Stomach smooth muscle (tissue), 2 donors: ENCODE results near the gene ABHD12.

Experiments used
- H3K27ac ChIP-seq: one replicate; pipeline ENCODE4 v1.7.0; 2013; ENCODE audit warnings: mild to moderate bottlenecking, low read length, inconsistent platforms
- H3K27me3 ChIP-seq, 2 donors: one replicate each; pipeline ENCODE4 v1.7.0; 2013; ENCODE audit warnings: low read length in 2 of 2; ENCODE audit not compliant: insufficient read depth in 2 of 2, control insufficient read depth in 1 of 2
- H3K36me3 ChIP-seq, 2 donors: one replicate each; pipeline ENCODE4 v1.7.0; 2013; ENCODE audit warnings: low read length in 2 of 2; ENCODE audit not compliant: control insufficient read depth in 2 of 2, insufficient read depth in 2 of 2
- H3K4me1 ChIP-seq: one replicate; pipeline ENCODE4 v1.7.0; 2013; ENCODE audit warnings: low read length; ENCODE audit not compliant: control insufficient read depth, insufficient read depth
- H3K4me3 ChIP-seq, 2 donors: one replicate each; pipeline ENCODE4 v1.7.0; 2013; ENCODE audit warnings: low read length in 2 of 2
- H3K9ac ChIP-seq, 2 donors: one replicate each; pipeline ENCODE4 v1.7.0; 2013; ENCODE audit warnings: low read length in 2 of 2, mild to moderate bottlenecking in 1 of 2
- H3K9me3 ChIP-seq, 2 donors: one replicate each; pipeline ENCODE4 v1.7.0; 2013; ENCODE audit warnings: low read length in 2 of 2; ENCODE audit not compliant: control insufficient read depth in 2 of 2
- donor health status: healthy.
- donor health status: Pancreatic carcinoma.

ABHD12 gene

GRCh38 chr20:25280574-25281535 is 109.8 kb downstream of the ABHD12 start:
- H3K4me3 ChIP-seq = no peak overlapping the region
- peaks cover 12% of the 10 kb centered on the region for H3K4me1 ChIP-seq
- H3K9ac ChIP-seq = peak overlapping the region in 1 of 2 donors; percentile 15
- no peaks in the 10 kb centered on the region for H3K9me3 ChIP-seq
- peak overlapping the region; percentile 67 for H3K27ac ChIP-seq
- peaks cover 58 to 79% of the 10 kb centered on the region in 2 donors for H3K36me3 ChIP-seq
- H3K27me3 ChIP-seq = no peaks in the 10 kb centered on the region

GRCh38 chr20:25280051-25280573 is 110.5 kb downstream of the ABHD12 start:
- Histone ChIP-seq H3K36me3 (peaks cover 57 to 75% of the 10 kb centered on the region in 2 donors), H3K4me1 (peaks cover 12% of the 10 kb centered on the region)

GRCh38 chr20:25279403-25279802 is 111.2 kb downstream of the ABHD12 start:
- no peaks in the 10 kb centered on the region for H3K27me3 ChIP-seq
- no peak overlapping the region for H3K4me3 ChIP-seq
- H3K9ac ChIP-seq = no peak overlapping the region
- H3K9me3 ChIP-seq = no peaks in the 10 kb centered on the region
- H3K36me3 ChIP-seq = peaks cover 62 to 78% of the 10 kb centered on the region in 2 donors
- H3K4me1 ChIP-seq = peaks cover 12% of the 10 kb centered on the region
- H3K27ac ChIP-seq = peak overlapping the region; percentile 67

More at GRCh38 chr20:25280051-25280573, 110.5 kb downstream of the ABHD12 start:
- H3K9ac ChIP-seq = peak overlapping the region; percentile 13 to 15
- no peaks in the 10 kb centered on the region for H3K9me3 ChIP-seq
- H3K27me3 ChIP-seq = no peaks in the 10 kb centered on the region
- no peak overlapping the region for H3K4me3 ChIP-seq
- H3K27ac ChIP-seq = peak overlapping the region; percentile 67

GRCh38 chr20:25278636-25279361 is 111.8 kb downstream of the ABHD12 start:
- peaks cover 17% of the 10 kb centered on the region for H3K4me1 ChIP-seq
- H3K36me3 ChIP-seq = peaks cover 58 to 77% of the 10 kb centered on the region in 2 donors
- H3K27me3 ChIP-seq = no peaks in the 10 kb centered on the region
- no peaks in the 10 kb centered on the region for H3K9me3 ChIP-seq
- no peak overlapping the region for H3K27ac ChIP-seq
- no peak overlapping the region for H3K4me3 ChIP-seq
- H3K9ac ChIP-seq = no peak overlapping the region

GRCh38 chr20:25277941-25278521 is 112.6 kb downstream of the ABHD12 start:
- Histone ChIP-seq H3K27ac (peak overlapping the region; percentile 31), H3K27me3 (no peaks in the 10 kb centered on the region), H3K36me3 (peaks cover 50 to 71% of the 10 kb centered on the region in 2 donors), H3K9me3 (no peaks in the 10 kb centered on the region), H3K9ac (no peak overlapping the region), H3K4me3 (no peak overlapping the region), H3K4me1 (peaks cover 23% of the 10 kb centered on the region)

DNA sequence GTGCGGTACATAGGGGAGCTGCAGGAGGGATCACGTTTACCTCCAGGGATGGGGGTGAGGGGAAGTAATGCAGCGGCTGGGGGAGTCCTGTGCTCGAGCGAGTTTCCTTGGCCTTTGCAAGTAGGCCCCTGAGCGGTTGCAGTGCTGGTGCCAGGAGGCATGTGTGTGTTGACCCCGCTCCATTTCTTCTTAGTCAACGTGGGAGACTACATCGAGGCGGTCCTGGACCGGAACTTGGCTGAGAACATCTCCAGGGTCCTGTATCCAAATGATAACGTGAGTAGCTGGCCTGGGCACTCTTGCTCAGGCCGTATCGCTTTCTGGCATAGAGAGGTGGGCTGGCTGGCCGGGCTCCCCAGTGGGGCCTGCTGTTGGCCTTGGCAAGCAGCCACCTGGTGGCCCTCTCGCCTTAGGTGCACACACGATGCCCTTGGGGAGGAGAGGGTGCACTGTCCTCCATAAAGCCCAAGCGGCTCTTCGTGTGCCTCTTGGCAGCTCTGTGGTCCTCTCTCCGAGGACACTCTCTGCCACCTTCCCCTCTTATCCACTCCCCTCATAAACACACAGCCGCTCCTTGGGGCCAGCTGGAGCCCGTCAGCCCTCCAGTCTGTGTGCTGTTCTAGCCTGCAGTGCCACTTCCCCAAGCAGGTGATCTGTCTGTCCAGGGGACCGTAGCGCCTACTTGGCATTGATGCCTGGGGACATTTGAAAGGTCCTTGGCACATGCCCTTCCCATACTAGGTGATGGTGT is 113.4 kb downstream of the ABHD12 start:
- Histone ChIP-seq H3K36me3 (peaks cover 46 to 69% of the 10 kb centered on the region in 2 donors), H3K4me1 (peaks cover 31% of the 10 kb centered on the region)

GRCh38 chr20:25276533-25277050 is 114.0 kb downstream of the ABHD12 start:
- H3K4me3 ChIP-seq = no peak overlapping the region
- H3K9me3 ChIP-seq = no peaks in the 10 kb centered on the region
- no peak overlapping the region for H3K9ac ChIP-seq
- H3K27me3 ChIP-seq = no peaks in the 10 kb centered on the region
- H3K4me1 ChIP-seq = peaks cover 31% of the 10 kb centered on the region
- H3K27ac ChIP-seq = peak overlapping the region; percentile 31
- H3K36me3 ChIP-seq = peaks cover 46 to 70% of the 10 kb centered on the region in 2 donors

More for the DNA sequence above, 113.4 kb downstream of the ABHD12 start:
- H3K4me3 ChIP-seq = no peak overlapping the region
- no peaks in the 10 kb centered on the region for H3K9me3 ChIP-seq
- H3K9ac ChIP-seq = no peak overlapping the region
- no peaks in the 10 kb centered on the region for H3K27me3 ChIP-seq
- peak overlapping the region; percentile 31 for H3K27ac ChIP-seq

DNA sequence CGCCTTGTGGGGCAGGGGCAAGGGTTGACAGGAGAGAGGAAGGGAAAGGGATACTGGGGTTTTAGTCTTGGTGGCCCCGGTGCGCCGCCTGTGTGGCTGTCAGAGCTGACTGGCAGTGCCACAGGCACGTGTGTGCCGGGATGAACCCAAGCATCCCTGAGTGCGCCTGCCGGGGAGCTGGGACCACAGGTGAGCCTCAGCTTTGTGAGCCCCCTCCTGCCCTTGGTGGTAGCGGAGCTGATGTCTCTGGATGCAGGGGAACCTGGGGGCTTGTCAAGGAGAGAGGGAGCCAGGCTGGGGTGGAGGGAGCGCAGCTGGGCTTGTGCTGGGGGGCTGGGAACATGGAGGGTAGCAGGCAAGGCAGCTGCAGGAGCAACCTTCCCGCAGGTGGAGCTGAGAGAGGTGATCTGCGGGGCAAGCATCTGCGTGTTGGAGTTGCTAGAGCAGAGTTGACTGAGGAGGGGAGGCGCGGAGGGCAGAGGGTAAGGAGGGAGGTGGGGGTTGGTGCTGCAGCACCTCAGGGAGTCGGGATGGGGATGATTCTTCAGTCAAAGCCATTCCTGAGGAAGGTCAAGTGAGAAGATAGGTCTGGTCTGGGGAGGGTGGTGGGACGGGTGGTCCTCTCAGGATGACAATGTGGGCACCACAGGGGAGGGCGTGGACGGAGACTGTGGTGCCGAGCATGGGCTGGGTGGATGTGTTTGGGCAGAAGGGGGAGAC is 114.7 kb downstream of the ABHD12 start:
- Histone ChIP-seq H3K4me3 (no peak overlapping the region), H3K4me1 (peaks cover 34% of the 10 kb centered on the region), H3K9me3 (no peaks in the 10 kb centered on the region), H3K27ac (no peak overlapping the region), H3K27me3 (no peaks in the 10 kb centered on the region), H3K36me3 (peaks cover 52 to 70% of the 10 kb centered on the region in 2 donors), H3K9ac (no peak overlapping the region)

DNA sequence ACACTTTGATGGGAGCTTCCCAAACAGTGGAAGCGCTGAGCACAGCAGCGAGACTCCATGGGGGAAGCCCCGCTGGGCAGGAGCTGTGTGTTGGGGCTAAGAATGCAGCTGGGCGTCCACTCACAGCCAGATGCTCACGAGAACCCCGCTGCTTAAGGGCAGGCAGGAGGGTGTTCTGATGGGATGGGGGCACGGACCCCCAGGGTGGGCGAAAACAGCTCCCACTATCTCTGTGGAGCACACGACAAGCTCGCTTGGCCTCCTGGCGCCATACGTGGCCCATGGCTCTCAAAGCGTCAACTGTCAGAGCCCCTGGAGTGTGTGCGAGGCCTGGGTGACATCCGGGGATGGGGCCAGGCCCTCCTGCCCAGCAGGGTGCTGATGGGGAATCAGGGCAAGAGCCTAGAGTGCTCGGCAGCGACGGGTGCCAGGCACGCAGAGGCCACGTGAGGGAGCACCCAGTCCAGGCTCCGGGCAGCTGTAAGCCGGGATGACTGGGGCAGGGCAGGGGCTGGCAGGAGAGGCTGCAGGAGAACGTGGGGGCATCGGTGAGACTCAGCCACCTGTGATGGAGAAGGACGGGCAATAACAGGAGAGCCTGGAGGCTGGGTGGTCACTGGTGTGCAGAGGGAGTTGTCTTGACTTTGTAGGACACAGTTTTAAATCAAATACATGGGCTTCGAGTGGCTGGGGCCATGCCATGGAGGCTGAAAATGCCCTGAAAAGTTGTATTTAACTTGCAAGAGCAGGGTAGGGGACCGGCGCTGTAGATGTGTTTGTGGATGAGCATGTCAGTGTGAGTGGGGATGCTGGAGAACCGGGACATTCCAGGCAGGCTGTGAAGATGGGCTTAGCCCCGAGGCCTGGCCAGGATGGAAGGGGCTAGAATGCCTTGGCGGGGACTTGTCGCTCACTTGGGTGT is 115.5 kb downstream of the ABHD12 start:
- H3K4me3 ChIP-seq = no peak overlapping the region
- H3K36me3 ChIP-seq = peaks cover 51 to 69% of the 10 kb centered on the region in 2 donors
- no peaks in the 10 kb centered on the region for H3K9me3 ChIP-seq
- peak overlapping the region; percentile 41 for H3K27ac ChIP-seq
- no peak overlapping the region for H3K9ac ChIP-seq
- peaks cover 27% of the 10 kb centered on the region for H3K4me1 ChIP-seq
- no peaks in the 10 kb centered on the region for H3K27me3 ChIP-seq
